Activated CD8-positive, alpha-beta memory T cell treated with anti-CD3 and anti-CD28 coated beads, Interleukin-2, amount 50 U/mL, for 24 hours (primary cell): ENCODE data around the gene PLD1.
"Not testable (repeated sequence)": the region's sequence is repeated elsewhere in the genome, so short reads cannot be mapped to it uniquely, and the experiment has no call there.

Source experiments
- DNase-seq: peaks from one replicate; pipeline ENCODE4 v3.0.0-alpha.2; 2020; ENCODE audit errors: extremely low read depth

PLD1 gene

GRCh38 chr3:171817074-171817800 lies 7.0 kb upstream of the PLD1 start:
- no peak for DNase-seq

GRCh38 chr3:171815973-171816595 lies 5.8 kb upstream of the PLD1 start:
- DNase-seq = no peak

GRCh38 chr3:171814662-171815061 lies 4.4 kb upstream of the PLD1 start:
- DNase-seq = not testable (repeated sequence)

DNA sequence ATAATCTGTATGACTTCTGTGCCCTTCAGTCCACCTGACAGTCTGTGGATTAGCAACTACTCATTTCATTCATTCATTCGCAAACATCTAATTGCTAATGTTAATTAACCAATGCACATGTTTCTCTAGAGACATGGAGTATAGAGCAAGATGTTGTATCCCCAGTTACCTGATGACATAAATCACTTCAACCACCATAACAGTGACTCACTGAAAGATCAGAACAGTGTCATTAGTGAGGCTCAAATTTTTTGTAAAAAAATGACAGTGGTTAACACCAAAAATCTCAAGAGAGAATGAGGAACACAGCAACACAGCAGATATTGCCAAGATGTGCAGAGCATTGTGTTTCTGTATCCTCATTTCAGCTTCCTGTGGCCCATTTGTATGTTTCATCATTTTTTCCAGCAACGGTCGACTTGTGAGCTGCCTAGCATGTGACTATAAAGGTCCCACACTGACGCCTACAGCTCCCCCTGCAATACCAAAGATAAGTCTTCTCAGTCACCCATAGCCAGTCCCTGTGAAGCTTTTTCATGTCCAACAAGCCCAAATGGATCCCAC lies 3.7 kb upstream of the PLD1 start:
- no peak for DNase-seq

DNA sequence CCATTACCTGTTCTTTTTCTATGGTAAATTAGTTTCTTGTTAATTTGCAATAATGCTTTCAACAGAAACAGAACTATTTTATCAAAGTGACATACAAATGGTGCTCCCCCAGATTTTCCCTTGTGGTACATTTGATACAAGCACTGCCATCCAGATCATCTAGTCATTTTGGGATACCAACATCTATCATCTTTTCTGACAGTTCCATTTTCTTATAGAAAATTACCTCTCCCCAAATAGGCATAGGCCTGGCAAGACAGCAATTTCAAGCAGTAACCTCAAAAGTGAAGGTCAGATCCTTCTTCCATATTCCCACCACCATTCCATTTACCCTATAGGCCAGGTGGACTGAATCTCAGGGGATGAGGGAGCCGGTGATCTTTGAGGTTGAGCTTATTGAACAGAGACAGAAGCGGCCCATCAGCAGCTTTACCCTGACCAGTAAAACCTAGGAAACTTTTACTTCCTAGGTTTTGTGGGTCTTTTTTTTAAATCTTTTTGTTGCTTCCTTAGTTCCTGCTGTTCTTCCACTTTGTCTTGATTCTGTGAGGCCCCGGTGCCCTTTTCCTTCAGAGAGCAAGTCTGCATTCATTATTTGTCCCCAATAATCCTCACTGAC lies 3.1 kb upstream of the PLD1 start:
- DNase-seq = no peak

DNA sequence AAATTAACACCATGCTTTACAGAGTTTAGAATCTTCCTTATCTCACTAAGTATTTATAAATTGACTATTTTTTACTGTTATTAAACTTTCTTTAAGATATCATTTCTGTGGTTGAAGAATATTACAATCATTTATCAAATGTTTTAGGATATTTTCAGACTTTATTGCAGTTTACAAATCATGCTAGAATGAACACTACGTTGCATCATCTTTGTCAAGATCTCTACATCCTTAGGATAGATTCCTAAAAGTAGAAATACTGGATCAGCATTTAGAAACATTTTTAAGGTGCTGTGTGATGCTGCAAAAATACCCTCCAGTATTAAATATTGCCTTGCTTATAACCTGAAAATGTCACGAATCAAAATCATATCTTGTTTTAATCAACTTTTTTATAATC lies 2.5 kb upstream of the PLD1 start:
- DNase-seq = no peak

DNA sequence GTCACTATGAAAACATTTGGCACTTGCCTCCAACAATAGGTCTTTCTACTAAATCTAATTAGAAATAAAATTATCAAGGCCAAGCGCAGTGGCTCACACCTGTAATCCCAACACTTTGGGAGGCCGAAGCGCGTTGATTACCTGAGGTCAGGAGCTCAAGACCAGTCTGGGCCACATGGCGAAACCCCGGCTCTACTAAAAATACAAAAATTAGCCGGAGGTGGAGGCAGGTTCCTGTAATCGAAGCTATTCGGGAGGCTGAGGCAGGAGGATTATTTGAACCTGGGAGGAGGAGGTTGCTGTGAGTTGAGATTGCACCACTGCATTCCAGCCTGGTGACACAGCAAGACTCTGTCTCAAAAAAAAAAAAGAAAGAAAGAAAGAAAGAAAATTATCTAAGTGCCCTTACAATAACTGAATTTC lies 1.6 kb upstream of the PLD1 start:
- DNase-seq = no peak

DNA sequence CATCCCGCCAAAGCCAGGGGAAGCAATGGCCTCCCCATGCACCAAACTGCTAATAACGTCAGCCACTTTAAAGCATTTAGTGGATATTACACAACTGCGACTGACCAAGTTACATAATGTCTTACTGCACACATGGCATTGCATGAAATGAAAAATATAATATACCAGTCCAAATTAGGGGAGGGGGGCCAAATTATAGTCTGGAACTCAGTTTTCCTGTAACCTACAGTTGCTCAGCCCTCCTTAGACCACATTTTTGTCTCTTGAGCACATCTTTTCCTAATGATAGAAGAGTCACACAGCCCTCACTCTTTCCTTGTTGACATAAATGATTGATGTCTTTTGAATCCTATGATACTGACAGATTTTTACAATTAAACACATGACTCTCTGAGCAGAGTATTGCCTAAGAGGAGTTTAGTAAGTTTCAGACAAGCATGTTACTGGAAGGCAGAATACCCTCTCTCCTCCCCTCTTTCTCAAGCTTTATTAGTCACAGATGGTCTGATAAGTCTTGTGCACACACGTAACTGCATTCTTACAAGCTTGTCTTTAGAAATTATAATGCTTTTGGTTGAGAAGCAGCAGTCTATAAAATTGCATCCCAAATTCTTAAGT lies 1.1 kb upstream of the PLD1 start:
- DNase-seq = no peak

DNA sequence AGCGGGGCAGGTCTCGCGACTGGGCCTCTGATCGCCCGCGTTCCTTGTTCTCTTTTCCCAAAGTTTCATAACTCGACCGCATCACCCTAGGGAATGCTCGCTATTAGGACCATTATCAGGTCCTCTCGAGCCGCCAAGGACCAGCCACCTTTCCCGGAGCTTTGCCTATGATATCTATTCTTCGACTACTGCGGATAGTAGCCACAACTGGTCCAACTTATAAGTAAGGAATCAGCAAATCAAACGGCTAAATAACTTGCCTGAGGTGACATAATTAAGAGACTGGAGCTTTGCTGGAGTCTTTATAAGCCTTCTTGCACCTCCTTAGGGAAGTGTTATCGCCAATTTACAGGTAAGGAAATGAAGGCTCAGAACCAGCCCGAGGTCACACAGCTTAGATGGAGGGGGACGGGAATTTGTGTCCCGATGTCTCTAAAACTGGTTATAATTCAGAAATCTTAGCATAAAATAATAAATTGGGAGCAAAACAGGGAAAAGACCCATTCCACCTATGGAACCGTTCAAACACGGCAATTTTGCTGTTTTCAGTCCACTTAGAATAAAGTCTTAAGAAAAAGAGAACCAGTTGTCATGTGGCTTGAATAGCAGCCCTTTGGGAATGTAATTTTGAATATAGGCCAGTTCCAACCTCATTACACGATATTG lies 479 bp upstream of the PLD1 start:
- DNase-seq = no peak

- DNase-seq = no peak
Measured at GRCh38 chr3:171809611-171809860, 747 bp downstream of the PLD1 start.

GRCh38 chr3:171807806-171808205 lies 2.5 kb downstream of the PLD1 start:
- DNase-seq = no peak

DNA sequence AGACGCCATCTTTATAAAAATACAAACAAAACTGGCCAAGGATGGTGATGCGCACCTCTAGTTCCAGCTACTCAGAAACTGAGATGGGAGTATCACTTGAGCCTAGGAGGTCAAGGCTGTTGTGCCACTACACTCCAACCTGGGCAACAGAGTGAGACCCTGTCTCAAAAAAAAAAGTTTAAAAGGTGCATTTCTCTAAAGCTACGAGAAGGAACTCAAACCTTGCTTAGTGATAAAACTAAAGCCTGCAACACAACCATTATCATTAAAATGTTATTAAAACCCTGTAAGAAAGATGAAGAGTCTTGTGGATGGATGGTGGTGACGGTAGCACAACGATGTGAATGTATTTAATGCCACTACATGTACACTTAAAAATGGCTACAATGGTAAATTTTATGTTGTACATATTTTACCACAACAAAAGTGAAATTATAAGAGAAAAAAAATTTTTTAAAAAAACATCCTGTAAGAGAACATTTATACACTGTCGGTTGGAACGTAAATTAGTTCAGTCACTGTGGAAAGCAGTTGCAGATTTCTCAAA lies 3.1 kb downstream of the PLD1 start:
- no peak for DNase-seq

- no peak for DNase-seq
Measured at GRCh38 chr3:171806200-171807128, 3.8 kb downstream of the PLD1 start.

DNA sequence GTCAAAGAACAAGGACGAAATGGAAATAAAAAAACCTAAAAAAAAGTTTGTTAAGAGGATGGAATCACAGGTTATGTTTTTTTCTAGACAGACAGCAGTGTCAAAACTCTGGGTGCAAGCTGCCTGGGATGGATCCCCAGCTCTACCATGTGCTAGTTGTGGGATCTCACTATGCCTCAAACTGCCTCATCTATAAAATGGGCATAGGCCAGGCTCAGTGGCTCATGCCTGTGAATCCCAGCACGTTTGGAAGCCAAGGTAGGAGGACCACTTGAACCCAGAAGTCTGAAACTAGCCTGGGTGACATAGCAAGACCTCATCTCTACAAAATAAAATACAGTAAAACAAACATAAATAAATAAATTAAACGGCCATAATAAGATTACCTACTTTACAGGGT lies 4.6 kb downstream of the PLD1 start:
- no peak for DNase-seq

DNA sequence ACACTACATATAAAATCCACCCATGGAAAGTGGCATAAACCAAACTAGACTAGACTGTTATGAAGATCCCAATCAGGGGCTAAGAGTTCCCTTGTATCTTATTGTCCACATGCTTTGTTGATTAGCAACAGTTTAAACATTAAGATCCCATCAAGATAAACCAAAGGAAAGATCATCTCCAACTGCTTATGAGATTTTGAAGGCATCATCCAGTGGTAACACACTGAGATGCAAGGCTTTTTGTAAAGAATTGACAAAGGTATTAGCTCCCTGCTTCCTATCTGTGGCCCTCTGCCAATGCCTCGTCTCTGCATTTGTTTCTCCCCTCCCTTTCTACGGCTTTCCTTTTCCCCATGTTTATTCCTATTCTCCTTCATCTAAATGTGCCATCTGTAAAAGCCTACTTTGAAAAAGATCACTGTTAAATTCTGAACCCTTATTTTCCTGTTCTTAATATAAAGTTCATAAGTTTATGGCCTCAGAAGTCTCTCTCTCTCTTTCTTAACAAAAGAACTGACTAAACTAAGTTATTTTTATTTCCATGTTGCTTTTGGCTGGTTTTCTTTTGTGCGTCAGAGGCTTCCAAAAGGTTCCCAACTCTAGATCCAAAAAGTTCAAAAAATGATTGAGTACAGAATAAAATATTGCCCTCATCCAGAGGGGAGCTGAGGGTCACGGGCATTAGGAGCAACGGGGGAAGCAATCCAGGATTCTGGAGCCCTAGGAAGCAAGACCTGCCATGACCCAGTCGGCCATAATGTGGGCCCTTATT lies 5.5 kb downstream of the PLD1 start:
- no peak for DNase-seq

- no peak for DNase-seq
Measured at GRCh38 chr3:171803044-171803443, 7.2 kb downstream of the PLD1 start.

GRCh38 chr3:171802590-171802956 lies 7.7 kb downstream of the PLD1 start:
- DNase-seq = no peak

GRCh38 chr3:171801738-171802589 lies 8.3 kb downstream of the PLD1 start:
- DNase-seq = no peak

- DNase-seq = no peak
Measured at GRCh38 chr3:171799501-171799900, 10.8 kb downstream of the PLD1 start.
